OCI-LY3 (cell line): ENCODE measurements around the gene GALNT18.

Source experiments
- CTCF ChIP-seq: fragments of 200-600, 300-600 bp; sonication (generic); IDR thresholded peaks from 2 replicates; pipeline ENCODE4 v1.5.1; 2014; ENCODE audit warnings: antibody characterized with exemption, low read length, low read depth
- EZH2phosphoT487 ChIP-seq: fragments of 200-600 bp; shearing (Covaris generic); IDR thresholded peaks from 2 replicates; pipeline ENCODE4 v1.6.1; 2018; ENCODE audit warnings: antibody characterized with exemption, mixed run types, low read depth

- TF ChIP-seq CTCF (no peak), EZH2phosphoT487 (no peak)
Observed at GRCh38 chr11:11532574-11532973, 89.2 kb downstream of the GALNT18 start.
